ENCODE data around the gene AGPAT2. TPM values are rescaled to one million over a fixed set of nuclear protein-coding genes. Genes with fewer than 3 reads are reported as not detected.

AGPAT2 gene
- total RNA-seq, 1 donor, result 31.5 TPM

DNA sequence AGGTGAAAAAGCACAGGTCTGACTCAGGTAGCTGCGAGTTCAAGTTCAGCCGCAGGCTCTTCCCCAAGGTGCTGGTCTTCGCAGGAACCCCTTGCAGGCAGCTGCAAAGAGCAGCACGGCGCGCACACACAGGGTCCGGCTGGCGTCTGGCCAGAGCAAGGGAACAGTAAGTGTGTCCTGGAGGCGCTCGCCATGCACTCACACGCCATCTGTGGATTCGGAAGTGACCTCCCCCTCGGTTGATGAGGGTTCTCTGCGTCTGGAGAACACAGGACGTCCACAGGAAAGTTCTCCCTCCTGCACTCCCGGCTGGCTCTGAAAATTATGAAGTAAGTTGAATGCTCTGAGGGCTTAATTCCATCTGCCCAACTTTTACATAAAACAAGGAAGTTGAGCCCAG is 38.5 kb downstream of the AGPAT2 start:
- DNase-seq (ENCODE audit: low read depth), result no peak
- TF ChIP-seq, protein P1, sequence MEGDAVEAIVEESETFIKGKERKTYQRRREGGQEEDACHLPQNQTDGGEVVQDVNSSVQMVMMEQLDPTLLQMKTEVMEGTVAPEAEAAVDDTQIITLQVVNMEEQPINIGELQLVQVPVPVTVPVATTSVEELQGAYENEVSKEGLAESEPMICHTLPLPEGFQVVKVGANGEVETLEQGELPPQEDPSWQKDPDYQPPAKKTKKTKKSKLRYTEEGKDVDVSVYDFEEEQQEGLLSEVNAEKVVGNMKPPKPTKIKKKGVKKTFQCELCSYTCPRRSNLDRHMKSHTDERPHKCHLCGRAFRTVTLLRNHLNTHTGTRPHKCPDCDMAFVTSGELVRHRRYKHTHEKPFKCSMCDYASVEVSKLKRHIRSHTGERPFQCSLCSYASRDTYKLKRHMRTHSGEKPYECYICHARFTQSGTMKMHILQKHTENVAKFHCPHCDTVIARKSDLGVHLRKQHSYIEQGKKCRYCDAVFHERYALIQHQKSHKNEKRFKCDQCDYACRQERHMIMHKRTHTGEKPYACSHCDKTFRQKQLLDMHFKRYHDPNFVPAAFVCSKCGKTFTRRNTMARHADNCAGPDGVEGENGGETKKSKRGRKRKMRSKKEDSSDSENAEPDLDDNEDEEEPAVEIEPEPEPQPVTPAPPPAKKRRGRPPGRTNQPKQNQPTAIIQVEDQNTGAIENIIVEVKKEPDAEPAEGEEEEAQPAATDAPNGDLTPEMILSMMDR (IDR thresholded peaks at IDR 0.05; ENCODE audit: insufficient read depth, low read depth, low read length), result no peak
- no peak overlapping the region for H3K4me3 ChIP-seq (ENCODE audit: low read depth, low read length)

- H3K4me3 ChIP-seq (ENCODE audit: low read depth, low read length), result no peak overlapping the region
- no peak for DNase-seq (ENCODE audit: low read depth)
- TF ChIP-seq, protein P1 (IDR thresholded peaks at IDR 0.05; ENCODE audit: insufficient read depth, low read depth, low read length), result no peak
Observed at GRCh38 chr9:136646827-136647711, 40.2 kb downstream of the AGPAT2 start.

- TF ChIP-seq, protein P1 (IDR thresholded peaks at IDR 0.05; ENCODE audit: insufficient read depth, low read depth, low read length), result no peak
- DNase-seq (ENCODE audit: low read depth), result peak; percentile 29
Observed at GRCh38 chr9:136645903-136646754, 41.1 kb downstream of the AGPAT2 start.

GRCh38 chr9:136645352-136645902 is 41.8 kb downstream of the AGPAT2 start:
- no peak for DNase-seq (ENCODE audit: low read depth)
- no peak overlapping the region for H3K4me3 ChIP-seq (ENCODE audit: low read depth, low read length)
- TF ChIP-seq, protein P1 (IDR thresholded peaks at IDR 0.05; ENCODE audit: insufficient read depth, low read depth, low read length), result no peak

More at GRCh38 chr9:136645903-136646754, 41.1 kb downstream of the AGPAT2 start:
- H3K4me3 ChIP-seq (ENCODE audit: low read depth, low read length), result no peak overlapping the region

DNA sequence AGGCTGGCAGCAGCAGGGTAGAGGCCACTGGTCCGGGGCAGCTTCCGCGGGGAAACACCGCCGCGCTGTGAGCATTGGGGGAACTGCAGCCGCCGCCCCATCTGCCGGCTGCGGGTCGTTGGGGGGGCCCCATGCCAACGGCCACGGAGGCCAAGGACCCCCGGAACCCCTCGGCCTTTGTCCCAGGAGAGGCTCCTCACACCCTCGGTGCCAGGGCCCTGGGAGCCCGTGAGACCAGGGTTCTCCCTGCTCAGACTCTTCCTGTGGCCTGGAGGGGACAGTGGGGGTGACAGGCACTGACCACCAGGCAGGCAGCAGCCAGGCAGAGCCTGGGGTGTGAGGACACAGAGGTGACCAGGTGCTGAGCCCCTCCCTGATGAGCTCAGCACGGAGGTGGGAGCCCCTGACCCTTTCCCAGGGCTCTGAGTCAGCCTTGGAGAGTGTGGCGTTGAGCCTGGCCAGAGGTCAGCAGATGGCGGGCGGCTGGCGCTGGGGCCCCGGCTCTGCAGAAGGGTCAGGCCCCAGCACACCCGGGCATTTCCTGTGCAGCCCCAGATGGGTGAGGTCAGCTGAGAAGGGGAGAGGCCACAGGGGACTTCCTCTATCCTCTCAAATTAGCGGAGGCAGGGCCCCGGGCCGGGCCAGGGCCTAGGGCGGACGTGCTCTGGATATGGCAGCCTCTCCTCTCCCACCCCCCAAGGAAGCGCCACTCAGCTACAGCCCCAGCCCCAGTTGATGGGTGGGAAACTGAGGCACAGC is 42.5 kb downstream of the AGPAT2 start:
- H3K4me3 ChIP-seq (ENCODE audit: low read depth, low read length), result no peak overlapping the region
- DNase-seq (ENCODE audit: low read depth), result peak; percentile 86
- TF ChIP-seq, protein P1 (IDR thresholded peaks at IDR 0.05; ENCODE audit: insufficient read depth, low read depth, low read length), result peak; percentile 76

DNA sequence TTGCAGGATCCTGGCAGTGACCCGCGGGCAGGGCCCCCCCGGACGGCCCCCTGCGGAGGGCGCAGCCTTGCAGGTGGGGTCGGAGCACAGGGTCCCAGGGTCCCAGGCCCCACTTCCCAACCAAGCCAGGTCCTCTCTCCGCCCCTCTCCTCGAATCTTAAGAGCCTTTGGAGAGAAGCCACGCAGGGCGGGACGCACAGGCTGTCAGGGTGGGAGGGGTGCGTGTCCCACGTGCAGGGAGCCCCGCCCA is 43.0 kb downstream of the AGPAT2 start:
- peak; percentile 58 for DNase-seq (ENCODE audit: low read depth)
- H3K4me3 ChIP-seq (ENCODE audit: low read depth, low read length), result no peak overlapping the region
- TF ChIP-seq, protein P1 (IDR thresholded peaks at IDR 0.05; ENCODE audit: insufficient read depth, low read depth, low read length), result no peak

Measured in fibroblast of villous mesenchyme (primary cell).